GM12878 (cell line): ENCODE results near the gene TMSB4X. TPM values are rescaled to one million over a fixed set of nuclear protein-coding genes. Genes with fewer than 3 reads are reported as not detected.

Experiments
- ATF3 ChIP-seq: IDR thresholded peaks from 2 replicates; pipeline ENCODE4 v1.6.1; 2011; ENCODE audit warnings: low read depth, mild to moderate bottlenecking, low read length, moderate library complexity, borderline replicate concordance; ENCODE audit errors: extremely low read depth
- CHD1 ChIP-seq: IDR thresholded peaks from 2 replicates; pipeline ENCODE4 v1.6.1; 2012; ENCODE audit warnings: low read depth, low read length, improper control_type of control experiment
- CREM ChIP-seq: IDR thresholded peaks from 2 replicates; pipeline ENCODE4 v1.6.1; 2014; ENCODE audit warnings: antibody characterized with exemption, low read depth
- E2F8 ChIP-seq: fragments of 450-650 bp; IDR thresholded peaks from 2 replicates; pipeline ENCODE4 v1.6.1; 2018; ENCODE audit warnings: mild to moderate bottlenecking, low read depth, moderate library complexity; ENCODE audit not compliant: partially characterized antibody
- FOXK2 ChIP-seq: fragments of 450-650 bp; IDR thresholded peaks from 2 replicates; pipeline ENCODE4 v1.6.1; 2017; ENCODE audit warnings: mild to moderate bottlenecking, moderate library complexity
- FOXM1 ChIP-seq: IDR thresholded peaks from 2 replicates; pipeline ENCODE4 v1.6.1; 2012; ENCODE audit warnings: low read depth, mild to moderate bottlenecking, inconsistent platforms, low read length, moderate library complexity
- GABPA ChIP-seq: IDR thresholded peaks from 2 replicates; pipeline ENCODE4 v1.6.1; 2014; ENCODE audit warnings: antibody characterized with exemption, low read depth, mild to moderate bottlenecking, inconsistent platforms
- HDAC2 ChIP-seq: fragments of 200-600 bp; sonication (generic); IDR thresholded peaks from 2 replicates; pipeline ENCODE4 v1.6.1; 2017
- HSF1 ChIP-seq: fragments of 150-350 bp; IDR thresholded peaks from 2 replicates; pipeline ENCODE4 v1.6.1; 2014; ENCODE audit warnings: mild to moderate bottlenecking, low read depth, low read length
- IRF4 ChIP-seq: IDR thresholded peaks from 2 replicates; pipeline ENCODE4 v1.6.1; 2011; ENCODE audit warnings: low read depth, low read length
- JUND ChIP-seq: IDR thresholded peaks from 2 replicates; pipeline ENCODE4 v1.6.1; 2012; ENCODE audit warnings: low read depth, mild to moderate bottlenecking, low read length, improper control_type of control experiment, moderate library complexity
- MAX ChIP-seq: IDR thresholded peaks from 2 replicates; pipeline ENCODE4 v1.6.1; 2012; ENCODE audit warnings: low read depth, low read length, improper control_type of control experiment
- POLR2AphosphoS2 ChIP-seq: IDR thresholded peaks from 2 replicates; pipeline ENCODE4 v1.6.1; 2011; ENCODE audit warnings: low read depth, mild to moderate bottlenecking, low read length, improper control_type of control experiment, moderate library complexity
- RAD51 ChIP-seq: fragments of 450-650 bp; IDR thresholded peaks from 2 replicates; pipeline ENCODE4 v1.6.1; 2016; ENCODE audit warnings: moderate library complexity, mild to moderate bottlenecking, inconsistent platforms
- RELA ChIP-seq: fragments of 450-650 bp; IDR thresholded peaks from 2 replicates; pipeline ENCODE4 v1.8.0; 2014; ENCODE audit warnings: borderline replicate concordance; ENCODE audit not compliant: partially characterized antibody
- SIX5 ChIP-seq: IDR thresholded peaks from 2 replicates; pipeline ENCODE4 v1.6.1; 2011; ENCODE audit warnings: mild to moderate bottlenecking, low read depth, low read length, moderate library complexity; ENCODE audit not compliant: severe bottlenecking
- TARDBP ChIP-seq: IDR thresholded peaks from 2 replicates; pipeline ENCODE4 v1.6.1; 2016; ENCODE audit warnings: borderline replicate concordance
- TBL1XR1 ChIP-seq: IDR thresholded peaks from 2 replicates; pipeline ENCODE4 v1.6.1; 2012; ENCODE audit warnings: low read depth, low read length, improper control_type of control experiment
- ZNF274 ChIP-seq: IDR thresholded peaks from one replicate; pipeline ENCODE4 v1.8.0; 2011; ENCODE audit not compliant: insufficient read length, insufficient read depth
- ZNF592 ChIP-seq: fragments of 450-650 bp; IDR thresholded peaks from 2 replicates; pipeline ENCODE4 v1.6.1; 2017; ENCODE audit warnings: mild to moderate bottlenecking, moderate library complexity
- ZNF622 ChIP-seq: fragments of 450-650 bp; IDR thresholded peaks from 2 replicates; pipeline ENCODE4 v1.6.1; 2017; ENCODE audit warnings: mild to moderate bottlenecking, inconsistent platforms
- ZZZ3 ChIP-seq: IDR thresholded peaks from 2 replicates; pipeline ENCODE4 v1.6.1; 2011; ENCODE audit warnings: low read depth; ENCODE audit not compliant: control insufficient read depth, insufficient read length
- polyA plus RNA-seq, 11 experiments: library from polyadenylated mRNA; depleted of rRNA in 4 of 11; unstranded in 6 of 11; stranded (reverse) in 5 of 11; fragments of >200 nt; fragmentation: Nextera tagmentation in 4 of 11; fragmentation: Illumina TruSeq in 1 of 11; extraction: Ambion mirVana in 4 of 11; extraction: Trizol in 1 of 11; gene quantifications; 1 replicate in 1 of 11; 2 replicates in 10 of 11; pipeline versions ENCODE4 v1.2.1 to v1.2.3, GENCODE V29; 2011 to 2016; ENCODE audit warnings: inconsistent platforms in 2 of 11, missing spikeins in 2 of 11, low read depth in 1 of 11
- total RNA-seq, 4 experiments: library from RNA; depleted of rRNA in 3 of 4; stranded (reverse); fragments of >200 nt in 3 of 4; fragmentation: Illumina TruSeq in 1 of 4; extraction: Trizol in 1 of 4; gene quantifications; 2 replicates each; pipeline versions ENCODE4 v1.2.1 to v1.2.3, GENCODE V29; 2013 to 2021

TMSB4X gene
- total and polyA plus RNA-seq, 10 of the 15 experiments (the other 5 are each of a cell fraction or from before 2014, with no cell fraction given) = 13,924 to 37,234 (median 23,705) TPM

GRCh38 chrX:12974796-12975669 is at the start of gene TMSB4X (continued):
- TF ChIP-seq POLR2AphosphoS2 (peak; percentile 99), CREM (peak; percentile 66; the same call in 1 of the 2 replicates), RELA (peak; percentile 69), RAD51 (no peak), ZNF622 (no peak), FOXM1 (no peak), CHD1 (peak; percentile 36; the same call in 1 of the 2 replicates), ZNF274 (no peak), TARDBP (peak; percentile 74; the same call in 1 of the 2 replicates), FOXK2 (no peak), IRF4 (no peak), E2F8 (no peak), GABPA (no peak), SIX5 (no peak), ZNF592 (no peak), JUND (no peak), ATF3 (no peak), ZZZ3 (no peak), MAX (no peak), HSF1 (no peak), TBL1XR1 (no peak; the same call in none of the 2 replicates), HDAC2 (no peak)
